Fibroblast of lung (primary cell): ENCODE measurements around the gene ELAVL1.

ENCODE experiments used
- CTCF ChIP-seq, 2 donors: IDR thresholded peaks in 1 of 2; conservative IDR thresholded peaks in 1 of 2; 1 replicate in 1 of 2; 2 replicates in 1 of 2; pipeline ENCODE4 v1.5.1; 2011 to 2012; ENCODE audit warnings: low read length in 2 of 2, control low read depth in 1 of 2, inconsistent platforms in 1 of 2, low read depth in 1 of 2, mild to moderate bottlenecking in 1 of 2
- EZH2 ChIP-seq: IDR thresholded peaks from 2 replicates; pipeline ENCODE4 v1.5.1; 2012; ENCODE audit warnings: low read length, control low read depth, mild to moderate bottlenecking; ENCODE audit errors: missing control alignments

GRCh38 chr19:7909471-7910067 lies 95.9 kb downstream of the ELAVL1 start:
- TF ChIP-seq CTCF (conservative IDR thresholded peaks at IDR 0.05 in 1 of 2, IDR thresholded peaks at IDR 0.05 in 1 of 2; ENCODE audit: low read depth in 1 of 2, low read length in 2 of 2) (no peak), EZH2 (no peak)
